Prostate gland (tissue), 2 donors: ENCODE measurements around the gene TMEM30A.

ENCODE experiments used
- POLR2A ChIP-seq: fragments of 450-650 bp; IDR thresholded peaks from one replicate; pipeline ENCODE4 v1.6.1; 2016; ENCODE audit warnings: antibody characterized with exemption, mild to moderate bottlenecking
- POLR2AphosphoS5 ChIP-seq: sonication (generic); formaldehyde crosslinking; IDR thresholded peaks from one replicate; pipeline ENCODE4 v1.6.1; 2017; ENCODE audit warnings: antibody characterized with exemption
- TF ChIP-seq, protein P1 (sequence below), 4 experiments: fragments of 200-600 bp in 2 of 4; fragments of 450-650 bp in 2 of 4; sonication (generic) in 2 of 4; IDR thresholded peaks; 1 replicate in 3 of 4; 2 replicates in 1 of 4; pipeline ENCODE4 v1.5.1; 2016 to 2019; ENCODE audit warnings: antibody characterized with exemption in 4 of 4, mild to moderate bottlenecking in 2 of 4, moderate library complexity in 2 of 4

- TF ChIP-seq, protein P1, sequence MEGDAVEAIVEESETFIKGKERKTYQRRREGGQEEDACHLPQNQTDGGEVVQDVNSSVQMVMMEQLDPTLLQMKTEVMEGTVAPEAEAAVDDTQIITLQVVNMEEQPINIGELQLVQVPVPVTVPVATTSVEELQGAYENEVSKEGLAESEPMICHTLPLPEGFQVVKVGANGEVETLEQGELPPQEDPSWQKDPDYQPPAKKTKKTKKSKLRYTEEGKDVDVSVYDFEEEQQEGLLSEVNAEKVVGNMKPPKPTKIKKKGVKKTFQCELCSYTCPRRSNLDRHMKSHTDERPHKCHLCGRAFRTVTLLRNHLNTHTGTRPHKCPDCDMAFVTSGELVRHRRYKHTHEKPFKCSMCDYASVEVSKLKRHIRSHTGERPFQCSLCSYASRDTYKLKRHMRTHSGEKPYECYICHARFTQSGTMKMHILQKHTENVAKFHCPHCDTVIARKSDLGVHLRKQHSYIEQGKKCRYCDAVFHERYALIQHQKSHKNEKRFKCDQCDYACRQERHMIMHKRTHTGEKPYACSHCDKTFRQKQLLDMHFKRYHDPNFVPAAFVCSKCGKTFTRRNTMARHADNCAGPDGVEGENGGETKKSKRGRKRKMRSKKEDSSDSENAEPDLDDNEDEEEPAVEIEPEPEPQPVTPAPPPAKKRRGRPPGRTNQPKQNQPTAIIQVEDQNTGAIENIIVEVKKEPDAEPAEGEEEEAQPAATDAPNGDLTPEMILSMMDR (IDR thresholded peaks at IDR 0.05) = no peak
- TF ChIP-seq POLR2A (no peak), POLR2AphosphoS5 (no peak)
These were observed 77.8 kb downstream of the TMEM30A start for GRCh38 chr6:75206576-75207342.
